Esophagus muscularis mucosa (tissue), 4 donors: ENCODE measurements around the gene C1R.

Experiments used
- CTCF ChIP-seq, 3 experiments: fragments of 200-600 bp in 2 of 3; fragments of 450-650 bp in 1 of 3; sonication (generic) in 2 of 3; IDR thresholded peaks; one replicate each; pipeline ENCODE4 v1.5.1; 2017 to 2019; ENCODE audit warnings: antibody characterized with exemption in 3 of 3, mild to moderate bottlenecking in 2 of 3, moderate library complexity in 1 of 3
- EP300 ChIP-seq: sonication (generic); formaldehyde crosslinking; IDR thresholded peaks from one replicate; pipeline ENCODE4 v1.6.1; 2017; ENCODE audit warnings: antibody characterized with exemption
- POLR2A ChIP-seq: fragments of 450-650 bp; IDR thresholded peaks from one replicate; pipeline ENCODE4 v1.6.1; 2017; ENCODE audit warnings: antibody characterized with exemption, moderate library complexity, mild to moderate bottlenecking, low read depth
- POLR2AphosphoS5 ChIP-seq, 2 donors: sonication (generic); formaldehyde crosslinking; IDR thresholded peaks; one replicate each; pipeline ENCODE4 v1.6.1; 2017; ENCODE audit warnings: antibody characterized with exemption in 2 of 2

- TF ChIP-seq POLR2AphosphoS5 (IDR thresholded peaks at IDR 0.05), result no peak
- no peak for TF ChIP-seq CTCF (IDR thresholded peaks at IDR 0.05)
- no peak for TF ChIP-seq POLR2A
- no peak for TF ChIP-seq EP300
Observed at GRCh38 chr12:7031306-7031705, 60.9 kb downstream of the C1R start.
